Measurements from ENCODE around the gene FAM177B.

The FAM177B gene

DNA sequence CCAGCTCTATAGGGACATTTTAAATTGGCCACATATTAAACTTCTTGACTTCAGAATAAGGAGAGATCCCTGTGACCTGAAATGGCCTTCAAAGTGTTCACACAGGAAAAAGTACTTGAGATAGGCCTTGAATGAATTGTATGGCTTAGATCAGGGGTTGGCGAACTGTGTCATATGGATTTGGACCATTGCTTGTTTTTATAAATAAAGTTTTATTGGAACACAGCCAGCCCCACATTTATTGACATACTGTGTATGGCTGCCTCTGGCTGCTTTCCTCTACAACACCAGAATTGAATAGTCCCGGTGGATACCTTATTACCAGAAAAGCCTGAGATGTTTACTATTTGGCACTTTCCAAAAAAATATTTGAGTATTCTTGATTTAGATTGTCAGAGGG is 20.6 kb upstream of the FAM177B start:
- DNase-seq, result no peak
- TF ChIP-seq EZH2 (optimal IDR thresholded peaks at IDR 0.05; ENCODE audit: low read depth, low read length), result no peak
- no peak for TF ChIP-seq EZH2phosphoT487 (IDR thresholded peaks at IDR 0.05; ENCODE audit: low read length)
- TF ChIP-seq CTCF (IDR thresholded peaks at IDR 0.05; ENCODE audit: low read length), result no peak
- H3K79me2 ChIP-seq (ENCODE audit: low read length), result peaks cover 24% of the 10 kb centered on the region
- no peaks in the 10 kb centered on the region for H3K9me2 ChIP-seq (replicated peaks; ENCODE audit: insufficient read depth, low read length)
- no peaks in the 10 kb centered on the region for H3K27me3 ChIP-seq (replicated peaks; ENCODE audit: insufficient read depth, low read length)
- H3K9ac ChIP-seq (ENCODE audit: low read length), result no peak overlapping the region
- no peaks in the 10 kb centered on the region for H3K4me1 ChIP-seq (ENCODE audit: low read length)
- H4K20me1 ChIP-seq (ENCODE audit: insufficient read depth, low read length), result no peaks in the 10 kb centered on the region
- no peak overlapping the region for H3K27ac ChIP-seq (ENCODE audit: low read length)
- H3K4me2 ChIP-seq (ENCODE audit: low read depth, low read length), result no peak overlapping the region
- H3K9me3 ChIP-seq (replicated peaks; ENCODE audit: insufficient read depth, low read length), result no peaks in the 10 kb centered on the region
- H3K36me3 ChIP-seq (replicated peaks; ENCODE audit: insufficient read depth, low read length), result peaks cover 7% of the 10 kb centered on the region
- H3K4me3 ChIP-seq (ENCODE audit: low read length), result no peak overlapping the region
- H3F3A ChIP-seq (ENCODE audit: insufficient read depth, low read length), result peaks cover 19% of the 10 kb centered on the region
- no peak overlapping the region for H2AFZ ChIP-seq (ENCODE audit: low read length)

DNA sequence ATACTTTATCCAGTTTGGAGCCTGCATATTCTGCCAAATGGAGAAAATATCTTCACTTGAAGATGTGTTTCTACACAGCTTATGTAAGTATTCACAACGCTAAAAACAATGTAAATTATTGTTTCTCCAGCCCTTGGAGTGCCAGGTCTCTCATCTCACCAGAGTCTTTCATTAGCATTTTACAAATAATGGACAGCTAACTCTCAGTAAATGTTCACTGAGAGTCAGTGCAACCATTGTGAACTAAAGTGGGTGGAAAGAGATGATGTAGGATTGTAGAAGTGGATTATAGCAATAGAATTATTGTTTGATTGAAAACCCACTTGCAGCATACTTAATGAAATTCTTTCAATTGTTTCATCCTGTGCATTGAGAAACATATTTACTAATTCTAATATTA is 8.3 kb upstream of the FAM177B start:
- no peak overlapping the region for H3K27ac ChIP-seq (ENCODE audit: low read length)
- peaks cover 12% of the 10 kb centered on the region for H3K4me1 ChIP-seq (ENCODE audit: low read length)
- H3K36me3 ChIP-seq (replicated peaks; ENCODE audit: insufficient read depth, low read length), result peaks cover 38% of the 10 kb centered on the region
- no peaks in the 10 kb centered on the region for H3K9me2 ChIP-seq (replicated peaks; ENCODE audit: insufficient read depth, low read length)
- H3K9me3 ChIP-seq (replicated peaks; ENCODE audit: insufficient read depth, low read length), result no peaks in the 10 kb centered on the region
- H3K27me3 ChIP-seq (replicated peaks; ENCODE audit: insufficient read depth, low read length), result peaks cover 16% of the 10 kb centered on the region; the same call in 1 of the 2 replicates
- no peak overlapping the region for H3K4me3 ChIP-seq (ENCODE audit: low read length)
- H2AFZ ChIP-seq (ENCODE audit: low read length), result no peak overlapping the region
- no peak for TF ChIP-seq EZH2 (optimal IDR thresholded peaks at IDR 0.05; ENCODE audit: low read depth, low read length)
- TF ChIP-seq CTCF (IDR thresholded peaks at IDR 0.05; ENCODE audit: low read length), result no peak
- TF ChIP-seq EZH2phosphoT487 (IDR thresholded peaks at IDR 0.05; ENCODE audit: low read length), result no peak
- peaks cover 24% of the 10 kb centered on the region for H3F3A ChIP-seq (ENCODE audit: insufficient read depth, low read length)
- H3K79me2 ChIP-seq (ENCODE audit: low read length), result no peaks in the 10 kb centered on the region
- no peak overlapping the region for H3K4me2 ChIP-seq (ENCODE audit: low read depth, low read length)
- DNase-seq, result no peak
- H4K20me1 ChIP-seq (ENCODE audit: insufficient read depth, low read length), result peaks cover 23% of the 10 kb centered on the region
- no peak overlapping the region for H3K9ac ChIP-seq (ENCODE audit: low read length)

DNA sequence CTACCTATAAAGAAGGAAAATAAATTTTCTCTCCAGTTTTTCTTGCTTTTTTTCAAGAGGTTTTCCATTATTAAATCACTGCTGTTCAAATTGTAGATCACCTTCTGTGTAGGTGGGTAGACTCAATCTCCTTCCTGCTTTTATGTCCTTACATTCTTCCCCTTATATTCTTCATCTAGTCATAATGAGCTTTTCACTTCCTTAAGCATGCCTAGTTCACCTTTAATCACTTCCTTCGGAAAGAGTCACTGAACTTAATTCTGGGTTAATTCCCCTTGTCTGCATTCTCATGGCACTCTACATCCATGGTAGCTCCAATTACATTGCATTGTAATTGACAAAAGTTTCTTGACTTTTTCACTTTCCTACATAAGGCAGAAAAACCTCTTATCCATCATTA is 6.1 kb upstream of the FAM177B start:
- no peak overlapping the region for H3K4me2 ChIP-seq (ENCODE audit: low read depth, low read length)

More for the DNA sequence above, 6.1 kb upstream of the FAM177B start:
- peaks cover 47% of the 10 kb centered on the region for H3K36me3 ChIP-seq (replicated peaks; ENCODE audit: insufficient read depth, low read length)
- H3K27ac ChIP-seq (ENCODE audit: low read length), result no peak overlapping the region
- no peaks in the 10 kb centered on the region for H3K9me3 ChIP-seq (replicated peaks; ENCODE audit: insufficient read depth, low read length)
- H2AFZ ChIP-seq (ENCODE audit: low read length), result no peak overlapping the region
- H3K79me2 ChIP-seq (ENCODE audit: low read length), result no peaks in the 10 kb centered on the region
- H3K27me3 ChIP-seq (replicated peaks; ENCODE audit: insufficient read depth, low read length), result peaks cover 37% of the 10 kb centered on the region
- TF ChIP-seq EZH2phosphoT487 (IDR thresholded peaks at IDR 0.05; ENCODE audit: low read length), result no peak
- TF ChIP-seq EZH2 (optimal IDR thresholded peaks at IDR 0.05; ENCODE audit: low read depth, low read length), result no peak
- TF ChIP-seq CTCF (IDR thresholded peaks at IDR 0.05; ENCODE audit: low read length), result no peak
- H3K4me1 ChIP-seq (ENCODE audit: low read length), result peaks cover 12% of the 10 kb centered on the region
- H3K4me3 ChIP-seq (ENCODE audit: low read length), result no peak overlapping the region
- DNase-seq, result no peak
- no peaks in the 10 kb centered on the region for H3K9me2 ChIP-seq (replicated peaks; ENCODE audit: insufficient read depth, low read length)
- H3F3A ChIP-seq (ENCODE audit: insufficient read depth, low read length), result peaks cover 24% of the 10 kb centered on the region
- no peak overlapping the region for H3K9ac ChIP-seq (ENCODE audit: low read length)
- peaks cover 30% of the 10 kb centered on the region for H4K20me1 ChIP-seq (ENCODE audit: insufficient read depth, low read length)
